ENCODE measurements around the gene HOGA1. TPM values are rescaled to one million over a fixed set of nuclear protein-coding genes. Genes with fewer than 3 reads are reported as not detected.
A peak's percentile ranks its signal among the peaks of the same experiment; 100 is the strongest.

The HOGA1 gene
- total and polyA plus RNA-seq, 4 donors: 21.7 to 31.4 (median 22.8) TPM

GRCh38 chr10:97640174-97640867 is 56.1 kb downstream of the HOGA1 start, which contains the start of gene PI4K2A:
Gene PI4K2A, plus strand, starts transcription at chr10:97640671. Its CDS starts 72 bp downstream, at chr10:97640743.
- Histone ChIP-seq H3K27me3 (ENCODE audit: control insufficient read depth in 4 of 4, insufficient read depth in 4 of 4, low read length in 3 of 4) (no peaks in the 10 kb centered on the region), H3K4me3 (ENCODE audit: low read depth in 1 of 3, low read length in 3 of 3) (peak within 1 kb of the TSS; percentile 68 to 92 (median 83)), H3K36me3 (ENCODE audit: control insufficient read depth in 4 of 4, insufficient read depth in 3 of 4, low read depth in 1 of 4, low read length in 3 of 4) (peaks cover 0 to 8% (median 2%) of the 10 kb centered on the region in 4 donors), H3K9ac (ENCODE audit: low read depth in 1 of 2, low read length in 2 of 2) (peak within 1 kb of the TSS; percentile 21 to 57), H3K27ac (ENCODE audit: low read depth in 1 of 2, low read length in 2 of 2) (peak within 1 kb of the TSS; percentile 73 to 87), H3K4me1 (ENCODE audit: control insufficient read depth in 4 of 4, insufficient read depth in 4 of 4, low read length in 3 of 4) (peaks cover 5 to 12% (median 8%) of the 10 kb centered on the region in 4 donors), H3K9me3 (ENCODE audit: control insufficient read depth in 4 of 4, low read length in 3 of 4) (no peaks in the 10 kb centered on the region)
- DNase-seq (ENCODE audit: low spot score): peak; percentile 98
- 2% methylated on average over 54 of the region's 54 CpGs for WGBS
- peak; percentile 94 for TF ChIP-seq FOXA2 (IDR thresholded peaks at IDR 0.05)
- peak; percentile 53 to 62 for TF ChIP-seq HNF4A (conservative IDR thresholded peaks at IDR 0.05)
- TF ChIP-seq ZBTB33 (IDR thresholded peaks at IDR 0.05): peak; percentile 44
- TF ChIP-seq RXRA (IDR thresholded peaks at IDR 0.05): peak in 1 of 2 donors; percentile 72
- TF ChIP-seq GABPA (IDR thresholded peaks at IDR 0.05 in 1 of 2, conservative IDR thresholded peaks at IDR 0.05 in 1 of 2): no peak
- peak; percentile 69 for TF ChIP-seq MAX (IDR thresholded peaks at IDR 0.05)
- peak; percentile 96 for TF ChIP-seq FOXA1 (IDR thresholded peaks at IDR 0.05)
- TF ChIP-seq RAD21 (IDR thresholded peaks at IDR 0.05): peak; percentile 28 to 29
- peak; percentile 65 for TF ChIP-seq YY1 (IDR thresholded peaks at IDR 0.05)
- peak; percentile 41 to 52 for TF ChIP-seq JUND (IDR thresholded peaks at IDR 0.05)
- TF ChIP-seq ATF3 (IDR thresholded peaks at IDR 0.05): no peak
- TF ChIP-seq CTCF (IDR thresholded peaks at IDR 0.05; ENCODE audit: low read depth, low read length, missing input control): no peak
- TF ChIP-seq EGR1 (IDR thresholded peaks at IDR 0.05; ENCODE audit: low read depth in 2 of 2): peak in 1 of 2 donors; percentile 69
- TF ChIP-seq TAF1 (conservative IDR thresholded peaks at IDR 0.05): no peak
- TF ChIP-seq SP1 (IDR thresholded peaks at IDR 0.05): peak; percentile 91
- TF ChIP-seq REST (IDR thresholded peaks at IDR 0.05): peak; percentile 45
- no peak for TF ChIP-seq HNF4G (IDR thresholded peaks at IDR 0.05)
- TF ChIP-seq NR2F2 (IDR thresholded peaks at IDR 0.05): peak; percentile 77

Data from liver (tissue), 9 donors.